Epithelial cell of esophagus (primary cell): Measurements from ENCODE around the gene APELA.

Experiments used
- DNase-seq: peaks from one replicate; pipeline ENCODE4 v3.0.0; 2010; ENCODE audit warnings: low read depth
- H3K4me3 ChIP-seq: 2 replicates; pipeline ENCODE4 v1.5.1; 2011; ENCODE audit warnings: mild to moderate bottlenecking, low read length, control low read depth
- TF ChIP-seq, protein P1 (sequence below): IDR thresholded peaks from 2 replicates; pipeline ENCODE4 v1.5.1; 2011; ENCODE audit warnings: low read depth, mild to moderate bottlenecking, low read length, control low read depth, inconsistent platforms; ENCODE audit not compliant: insufficient read depth; ENCODE audit errors: missing control alignments

APELA gene

DNA sequence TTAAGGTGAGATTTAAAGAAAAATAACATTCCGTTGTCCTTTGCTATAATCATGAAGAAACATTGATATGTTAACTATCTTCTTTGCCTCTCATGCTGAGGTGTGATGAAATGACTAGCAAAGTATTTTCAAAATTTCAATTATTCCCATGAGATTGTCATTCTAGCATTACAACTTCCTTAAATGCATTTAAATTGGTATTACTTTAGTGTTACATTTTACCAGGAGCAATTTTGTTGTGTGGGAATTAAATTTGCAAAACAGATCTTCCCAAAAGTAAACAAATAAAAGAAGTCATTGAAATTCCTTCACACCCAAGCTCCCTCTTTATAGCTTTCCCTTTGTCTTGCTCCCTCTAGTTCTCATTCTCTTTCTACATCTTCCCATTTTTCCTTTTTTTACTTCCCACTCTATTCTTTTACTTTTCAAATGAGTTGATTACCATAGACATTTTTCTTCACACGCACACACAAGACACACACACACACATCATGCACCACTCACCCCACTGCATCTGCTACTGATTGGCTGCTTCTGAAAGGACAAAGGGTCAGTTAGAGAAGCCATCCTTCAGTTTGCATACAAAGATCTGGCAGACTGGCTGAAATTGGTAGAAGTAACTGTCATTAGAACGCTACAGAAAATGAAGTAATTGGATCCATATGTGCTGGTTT is 10.0 kb upstream of the APELA start:
- H3K4me3 ChIP-seq, result no peak overlapping the region
- DNase-seq, result no peak
- TF ChIP-seq, protein P1, sequence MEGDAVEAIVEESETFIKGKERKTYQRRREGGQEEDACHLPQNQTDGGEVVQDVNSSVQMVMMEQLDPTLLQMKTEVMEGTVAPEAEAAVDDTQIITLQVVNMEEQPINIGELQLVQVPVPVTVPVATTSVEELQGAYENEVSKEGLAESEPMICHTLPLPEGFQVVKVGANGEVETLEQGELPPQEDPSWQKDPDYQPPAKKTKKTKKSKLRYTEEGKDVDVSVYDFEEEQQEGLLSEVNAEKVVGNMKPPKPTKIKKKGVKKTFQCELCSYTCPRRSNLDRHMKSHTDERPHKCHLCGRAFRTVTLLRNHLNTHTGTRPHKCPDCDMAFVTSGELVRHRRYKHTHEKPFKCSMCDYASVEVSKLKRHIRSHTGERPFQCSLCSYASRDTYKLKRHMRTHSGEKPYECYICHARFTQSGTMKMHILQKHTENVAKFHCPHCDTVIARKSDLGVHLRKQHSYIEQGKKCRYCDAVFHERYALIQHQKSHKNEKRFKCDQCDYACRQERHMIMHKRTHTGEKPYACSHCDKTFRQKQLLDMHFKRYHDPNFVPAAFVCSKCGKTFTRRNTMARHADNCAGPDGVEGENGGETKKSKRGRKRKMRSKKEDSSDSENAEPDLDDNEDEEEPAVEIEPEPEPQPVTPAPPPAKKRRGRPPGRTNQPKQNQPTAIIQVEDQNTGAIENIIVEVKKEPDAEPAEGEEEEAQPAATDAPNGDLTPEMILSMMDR, result no peak

DNA sequence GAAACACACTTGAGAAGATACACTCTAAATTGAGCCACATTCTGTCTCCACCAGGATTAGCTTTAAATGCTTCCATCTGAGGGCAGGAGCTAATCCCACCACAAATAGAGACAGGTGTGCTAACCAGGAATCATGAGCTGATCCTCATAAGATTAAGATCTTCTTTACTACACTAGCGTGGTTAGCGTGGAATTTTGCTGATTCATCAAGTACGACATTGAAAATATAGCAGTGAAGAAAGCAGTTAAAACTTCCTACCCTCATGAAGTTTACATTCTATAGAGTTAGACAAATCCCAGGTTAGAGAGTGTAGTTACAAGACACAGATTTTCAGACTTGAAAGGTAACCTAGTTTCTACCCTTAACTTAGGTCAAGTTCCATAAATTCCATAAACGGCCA is 5.3 kb upstream of the APELA start:
- TF ChIP-seq, protein P1, result no peak
- no peak overlapping the region for H3K4me3 ChIP-seq
- DNase-seq, result no peak

DNA sequence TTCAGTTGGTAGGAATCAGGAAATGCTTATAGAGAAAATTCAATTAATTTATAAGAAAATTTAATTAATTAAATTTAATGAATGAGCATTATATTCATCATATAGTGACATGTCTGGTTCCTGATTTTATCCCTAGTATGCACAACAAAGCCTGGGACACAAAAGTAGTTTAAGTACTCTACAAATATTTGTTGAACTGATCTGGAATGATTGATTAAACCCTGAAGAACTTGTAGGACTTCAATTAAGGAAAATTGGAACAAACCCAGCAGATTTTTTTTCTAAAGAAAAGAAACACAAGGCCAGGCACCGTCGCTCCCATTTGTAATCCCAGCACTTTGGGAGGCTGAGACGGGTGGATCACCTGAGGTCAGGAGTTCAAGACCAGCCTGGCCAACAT is 4.5 kb upstream of the APELA start:
- no peak for DNase-seq
- H3K4me3 ChIP-seq, result no peak overlapping the region
- TF ChIP-seq, protein P1, result no peak

DNA sequence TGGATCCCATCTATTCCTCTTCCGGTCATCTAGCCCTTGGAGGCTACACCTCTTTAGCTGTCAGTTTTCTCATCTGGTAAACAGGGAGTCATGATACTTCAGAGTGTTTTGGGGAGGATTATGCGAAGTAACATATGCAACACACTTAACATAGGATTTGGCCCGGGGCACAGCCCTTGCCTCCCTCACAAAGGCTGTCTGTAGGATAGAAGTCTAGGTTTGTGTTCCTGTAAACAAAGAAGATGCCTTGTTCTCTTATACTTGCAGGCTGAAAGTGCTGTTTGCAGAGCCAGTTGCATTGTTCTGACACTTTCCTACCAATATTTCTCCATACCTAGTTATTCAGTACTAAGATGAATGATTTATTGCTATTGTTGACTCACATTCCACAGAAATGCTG is 2.2 kb upstream of the APELA start:
- TF ChIP-seq, protein P1, result no peak
- peak; percentile 7 for DNase-seq
- no peak overlapping the region for H3K4me3 ChIP-seq

DNA sequence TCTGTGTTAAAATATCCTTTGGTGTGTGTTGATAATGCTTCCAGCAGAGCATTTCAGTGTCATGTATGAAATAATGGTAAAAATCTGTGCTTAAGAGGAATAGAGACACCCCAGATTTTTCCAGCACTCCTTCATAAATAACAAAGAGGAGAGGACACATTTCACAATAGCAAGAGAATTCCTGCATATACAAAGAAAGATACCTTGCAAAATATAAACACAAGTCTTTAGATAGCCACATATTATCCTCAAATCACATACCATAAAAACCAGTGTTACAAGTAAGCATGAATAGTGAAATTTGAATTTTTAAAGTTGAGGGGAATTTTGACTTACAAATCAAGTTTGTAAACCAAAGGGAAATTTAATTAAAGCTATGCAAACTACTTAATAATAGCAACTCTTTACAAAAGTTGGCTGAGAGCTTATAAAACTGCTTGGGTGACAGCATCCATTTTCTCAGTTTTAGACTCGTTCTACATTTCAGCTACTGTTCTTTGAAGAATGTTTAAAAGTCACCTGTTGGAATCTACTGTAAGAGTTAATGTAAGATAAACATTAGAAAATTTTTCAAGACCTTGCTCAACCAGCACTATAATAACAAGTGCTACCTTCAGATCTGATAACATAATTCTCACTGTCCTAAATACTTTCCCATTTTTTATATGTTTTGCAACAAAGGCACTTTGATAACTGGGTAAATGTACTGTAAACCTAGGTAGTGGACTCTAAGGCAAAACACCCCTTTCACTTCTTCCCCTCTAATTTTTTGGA is 3.7 kb downstream of the APELA start:
- DNase-seq, result no peak
- TF ChIP-seq, protein P1, result no peak
- H3K4me3 ChIP-seq, result no peak overlapping the region

DNA sequence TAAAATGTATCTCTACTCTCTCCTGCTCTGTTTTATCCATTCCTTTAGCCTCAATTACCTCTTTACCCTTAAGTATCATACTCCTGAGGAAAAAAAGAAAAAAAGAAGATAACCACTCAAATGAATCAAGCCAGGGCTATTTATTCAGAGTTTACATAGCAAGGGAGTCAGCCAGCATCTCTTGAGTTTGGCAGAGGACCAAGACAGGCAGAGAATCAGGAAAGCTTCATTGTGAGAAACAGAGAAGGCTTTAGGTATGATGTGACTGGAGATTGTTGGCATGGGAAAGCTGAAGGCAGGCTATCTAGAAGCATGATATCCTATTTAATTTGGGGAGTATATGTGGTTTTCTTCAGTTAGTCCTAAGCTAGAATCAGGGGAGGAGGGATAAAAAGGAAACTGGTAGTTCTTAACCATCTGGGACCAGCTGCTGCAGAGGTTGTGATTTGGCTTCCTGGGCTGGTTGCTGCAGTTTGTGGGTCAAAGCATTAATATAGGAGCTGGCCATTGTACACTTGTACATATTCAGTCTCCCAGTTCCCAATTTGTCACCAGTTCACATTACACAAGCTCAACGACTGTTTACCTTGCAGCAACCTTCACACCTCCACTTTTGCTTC is 11.2 kb downstream of the APELA start:
- no peak for DNase-seq
- TF ChIP-seq, protein P1, result no peak
- H3K4me3 ChIP-seq, result no peak overlapping the region
